Hepatocyte (in vitro differentiated cells): ENCODE data around the gene PLBD2. TPM values are rescaled to one million over a fixed set of nuclear protein-coding genes. Genes with fewer than 3 reads are reported as not detected.

Source experiments
- DNase-seq: peaks from one replicate; pipeline ENCODE4 v3.0.0-alpha.2; 2016; ENCODE audit warnings: low spot score
- H2AFZ ChIP-seq: fragments of 200-600 bp; sonication (generic); 2 replicates; pipeline ENCODE4 v1.6.0; 2016; ENCODE audit warnings: antibody characterized with exemption, mild to moderate bottlenecking
- H3K27ac ChIP-seq: fragments of 200-600 bp; sonication (generic); 2 replicates; pipeline ENCODE4 v1.5.1; 2016; ENCODE audit warnings: mild to moderate bottlenecking
- H3K27me3 ChIP-seq: fragments of 200-600 bp; sonication (generic); 2 replicates; pipeline ENCODE4 v1.6.1; 2016
- H3K36me3 ChIP-seq: fragments of 200-600 bp; sonication (generic); replicated peaks from 2 replicates; pipeline ENCODE4 v1.5.1; 2016; ENCODE audit warnings: low read depth; ENCODE audit not compliant: insufficient read depth
- H3K4me1 ChIP-seq: fragments of 200-600 bp; sonication (generic); 2 replicates; pipeline ENCODE4 v1.5.1; 2016; ENCODE audit warnings: mild to moderate bottlenecking, moderate library complexity; ENCODE audit not compliant: insufficient read depth
- H3K4me2 ChIP-seq: fragments of 200-600 bp; sonication (generic); 2 replicates; pipeline ENCODE4 v1.6.0; 2016
- H3K4me3 ChIP-seq: fragments of 200-600 bp; sonication (generic); 2 replicates; pipeline ENCODE4 v1.5.1; 2016; ENCODE audit warnings: mild to moderate bottlenecking
- H3K79me2 ChIP-seq: fragments of 200-600 bp; sonication (generic); 2 replicates; pipeline ENCODE4 v1.6.0; 2017; ENCODE audit warnings: mild to moderate bottlenecking
- H3K9me2 ChIP-seq: fragments of 200-600 bp; sonication (generic); replicated peaks from 2 replicates; pipeline ENCODE4 v1.6.0; 2017; ENCODE audit warnings: mild to moderate bottlenecking; ENCODE audit not compliant: insufficient read depth
- H3K9me3 ChIP-seq: fragments of 200-600 bp; sonication (generic); 2 replicates; pipeline ENCODE4 v1.5.1; 2016; ENCODE audit warnings: low read depth, mild to moderate bottlenecking
- H4K20me1 ChIP-seq: fragments of 200-600 bp; sonication (generic); 2 replicates; pipeline ENCODE4 v1.6.0; 2016; ENCODE audit warnings: mild to moderate bottlenecking; ENCODE audit not compliant: insufficient read depth, poor library complexity, severe bottlenecking
- EZH2 ChIP-seq: fragments of 200-600 bp; sonication (generic); IDR thresholded peaks from 2 replicates; pipeline ENCODE4 v1.6.1; 2016; ENCODE audit warnings: antibody characterized with exemption, mild to moderate bottlenecking, borderline replicate concordance
- EZH2phosphoT487 ChIP-seq: fragments of 200-600 bp; sonication (generic); IDR thresholded peaks from one replicate; pipeline ENCODE4 v1.6.1; 2018; ENCODE audit warnings: antibody characterized with exemption, mild to moderate bottlenecking, low read depth, moderate library complexity; ENCODE audit not compliant: unreplicated experiment, severe bottlenecking
- WGBS: methylation state at CpG from one replicate; pipeline ENCODE4 v1.1.6; 2016; ENCODE audit warnings: low lambda C conversion rate; ENCODE audit errors: missing lambda C conversion rate; 5-methylcytosine and 5-hydroxymethylcytosine counted together
- polyA plus RNA-seq: library from polyadenylated mRNA; unstranded; fragments of >200 nt; fragmentation: Nextera tagmentation; extraction: Ambion mirVana; gene quantifications from 2 replicates; pipeline ENCODE4 v1.2.1, GENCODE V29; 2016
- total RNA-seq: library from RNA; depleted of rRNA; stranded (reverse); fragments of >200 nt; gene quantifications from 2 replicates; pipeline ENCODE4 v1.2.3, GENCODE V29; 2014
- TF ChIP-seq, protein P1 (sequence below): fragments of 200-600 bp; sonication (generic); IDR thresholded peaks from 2 replicates; pipeline ENCODE4 v1.5.1; 2016; ENCODE audit warnings: antibody characterized with exemption, mild to moderate bottlenecking; ENCODE audit not compliant: poor library complexity

Gene PLBD2
- total and polyA plus RNA-seq, 2 experiments from 2014 or later: 32.5 to 47.6 TPM

GRCh38 chr12:113420996-113421595 lies 62.7 kb downstream of the PLBD2 start:
- Histone ChIP-seq H4K20me1 (no peaks in the 10 kb centered on the region), H3K27me3 (no peaks in the 10 kb centered on the region), H3K4me1 (peaks cover 10% of the 10 kb centered on the region), H3K79me2 (peaks cover 3% of the 10 kb centered on the region), H3K9me2 (no peaks in the 10 kb centered on the region), H3K27ac (peak overlapping the region; percentile 85), H3K36me3 (no peaks in the 10 kb centered on the region), H3K9me3 (no peaks in the 10 kb centered on the region), H2AFZ (no peak overlapping the region), H3K4me3 (no peak overlapping the region), H3K4me2 (no peak overlapping the region)
- TF ChIP-seq EZH2: no peak
- no peak for TF ChIP-seq EZH2phosphoT487
- TF ChIP-seq, protein P1, sequence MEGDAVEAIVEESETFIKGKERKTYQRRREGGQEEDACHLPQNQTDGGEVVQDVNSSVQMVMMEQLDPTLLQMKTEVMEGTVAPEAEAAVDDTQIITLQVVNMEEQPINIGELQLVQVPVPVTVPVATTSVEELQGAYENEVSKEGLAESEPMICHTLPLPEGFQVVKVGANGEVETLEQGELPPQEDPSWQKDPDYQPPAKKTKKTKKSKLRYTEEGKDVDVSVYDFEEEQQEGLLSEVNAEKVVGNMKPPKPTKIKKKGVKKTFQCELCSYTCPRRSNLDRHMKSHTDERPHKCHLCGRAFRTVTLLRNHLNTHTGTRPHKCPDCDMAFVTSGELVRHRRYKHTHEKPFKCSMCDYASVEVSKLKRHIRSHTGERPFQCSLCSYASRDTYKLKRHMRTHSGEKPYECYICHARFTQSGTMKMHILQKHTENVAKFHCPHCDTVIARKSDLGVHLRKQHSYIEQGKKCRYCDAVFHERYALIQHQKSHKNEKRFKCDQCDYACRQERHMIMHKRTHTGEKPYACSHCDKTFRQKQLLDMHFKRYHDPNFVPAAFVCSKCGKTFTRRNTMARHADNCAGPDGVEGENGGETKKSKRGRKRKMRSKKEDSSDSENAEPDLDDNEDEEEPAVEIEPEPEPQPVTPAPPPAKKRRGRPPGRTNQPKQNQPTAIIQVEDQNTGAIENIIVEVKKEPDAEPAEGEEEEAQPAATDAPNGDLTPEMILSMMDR: no peak
- DNase-seq: peak; percentile 32
- WGBS: 74% methylated on average over 2 of the region's 2 CpGs

- H2AFZ ChIP-seq: peak within 1 kb of the TSS; percentile 16
- H3K9me3 ChIP-seq: no peaks in the 10 kb centered on the region
- no peaks in the 10 kb centered on the region for H3K9me2 ChIP-seq
- WGBS: 31% methylated on average over 13 of the region's 13 CpGs
- peak within 1 kb of the TSS; percentile 85 for H3K27ac ChIP-seq
- peak within 1 kb of the TSS; percentile 23 for H3K4me3 ChIP-seq
- no peak for TF ChIP-seq EZH2phosphoT487
- TF ChIP-seq, protein P1: no peak
- H3K4me1 ChIP-seq: peaks cover 10% of the 10 kb centered on the region
- no peaks in the 10 kb centered on the region for H3K36me3 ChIP-seq
- H4K20me1 ChIP-seq: no peaks in the 10 kb centered on the region
- peak within 1 kb of the TSS; percentile 75 for H3K4me2 ChIP-seq
- no peaks in the 10 kb centered on the region for H3K27me3 ChIP-seq
- H3K79me2 ChIP-seq: peaks cover 3% of the 10 kb centered on the region
- DNase-seq: peak; percentile 88
These were observed 63.9 kb downstream of the PLBD2 start, which contains the start of gene SDSL for GRCh38 chr12:113422030-113422885. SDSL (plus strand) TSS chr12:113422380; CDS start chr12:113427983, 5,603 bp downstream.

- no peaks in the 10 kb centered on the region for H4K20me1 ChIP-seq
These were observed 64.7 kb downstream of the PLBD2 start for GRCh38 chr12:113422886-113423669.

More at GRCh38 chr12:113422886-113423669, 64.7 kb downstream of the PLBD2 start:
- TF ChIP-seq EZH2 (no peak), EZH2phosphoT487 (no peak)
- TF ChIP-seq, protein P1: no peak
- WGBS: 86% methylated on average over 6 of the region's 6 CpGs
- peaks cover 5% of the 10 kb centered on the region for H3K4me1 ChIP-seq
- peak overlapping the region; percentile 85 for H3K27ac ChIP-seq
- H3K27me3 ChIP-seq: no peaks in the 10 kb centered on the region
- H3K9me2 ChIP-seq: no peaks in the 10 kb centered on the region
- H3K36me3 ChIP-seq: no peaks in the 10 kb centered on the region
- no peaks in the 10 kb centered on the region for H3K9me3 ChIP-seq
- no peak overlapping the region for H3K4me3 ChIP-seq
- peak overlapping the region; percentile 75 for H3K4me2 ChIP-seq
- no peak for DNase-seq
- H3K79me2 ChIP-seq: peaks cover 3% of the 10 kb centered on the region
- H2AFZ ChIP-seq: no peak overlapping the region
